Measurements from ENCODE around the gene CHRM2. TPM values are rescaled to one million over a fixed set of nuclear protein-coding genes. Genes with fewer than 3 reads are reported as not detected.

Gene CHRM2
- total RNA-seq, 1 experiment from 2014 or later, result not detected

- DNase-seq (ENCODE audit: extremely low read depth, low read depth), result no peak
Observed at GRCh38 chr7:137017221-137017620, 148.8 kb downstream of the CHRM2 start.

GRCh38 chr7:137018468-137018867 lies 150.0 kb downstream of the CHRM2 start:
- DNase-seq (ENCODE audit: extremely low read depth, low read depth), result no peak

- no peak for DNase-seq (ENCODE audit: extremely low read depth, low read depth)
Observed at GRCh38 chr7:137020351-137020750, 151.9 kb downstream of the CHRM2 start.

- no peak for DNase-seq (ENCODE audit: extremely low read depth, low read depth)
Observed at GRCh38 chr7:137025469-137026175, 157.2 kb downstream of the CHRM2 start.

GRCh38 chr7:137026176-137026500 lies 157.7 kb downstream of the CHRM2 start:
- no peak for DNase-seq (ENCODE audit: extremely low read depth, low read depth)

- no peak for DNase-seq (ENCODE audit: extremely low read depth, low read depth)
Observed at GRCh38 chr7:137032436-137032835, 164.0 kb downstream of the CHRM2 start.

GRCh38 chr7:137036768-137037167 lies 168.3 kb downstream of the CHRM2 start:
- no peak for DNase-seq (ENCODE audit: extremely low read depth, low read depth)

GRCh38 chr7:137038706-137039105 lies 170.3 kb downstream of the CHRM2 start:
- no peak for DNase-seq (ENCODE audit: extremely low read depth, low read depth)

- DNase-seq (ENCODE audit: extremely low read depth, low read depth), result no peak
Observed at GRCh38 chr7:137040745-137041144, 172.3 kb downstream of the CHRM2 start.

- no peak for DNase-seq (ENCODE audit: extremely low read depth, low read depth)
Observed at GRCh38 chr7:137045573-137045972, 177.1 kb downstream of the CHRM2 start.

GRCh38 chr7:137069249-137069963 lies 201.0 kb downstream of the CHRM2 start:
- no peak for DNase-seq (ENCODE audit: extremely low read depth, low read depth)

Small RNAs within 50 kb of the gene (small RNA-seq; reads per million reads assigned to genes)
- 0 to 0.06 reads per million in 2 experiments for gene KRT8P51
- 0 reads per million in 2 experiments for gene MIR490
